Astrocyte of the spinal cord (primary cell): ENCODE measurements around the gene ARL8A.

ENCODE experiments used
- DNase-seq: peaks from one replicate; pipeline ENCODE4 v3.0.0; 2011; ENCODE audit warnings: low read depth, low spot score
- H3K4me3 ChIP-seq: 2 replicates; pipeline ENCODE4 v1.5.1; 2011; ENCODE audit warnings: low read depth, mild to moderate bottlenecking, low read length, moderate library complexity
- CTCF ChIP-seq: IDR thresholded peaks from 2 replicates; pipeline ENCODE4 v1.5.1; 2012; ENCODE audit warnings: low read depth, mild to moderate bottlenecking, low read length, inconsistent platforms
- in situ Hi-C: cut with HindIII; loops from 2 replicates; pipeline ENCODE4 v1.10.0; 2017; ENCODE audit warnings: low sequenced_read_pairs

ARL8A gene

GRCh38 chr1:202088206-202088605, 56.3 kb downstream of the ARL8A start:
- in situ Hi-C loops = no loop called here
- no peak for DNase-seq
- TF ChIP-seq CTCF = no peak
- H3K4me3 ChIP-seq = no peak overlapping the region

GRCh38 chr1:202086579-202087350, 57.8 kb downstream of the ARL8A start:
- no peak for TF ChIP-seq CTCF
- DNase-seq = no peak
- in situ Hi-C loops = no loop called here
- H3K4me3 ChIP-seq = no peak overlapping the region

GRCh38 chr1:202085682-202086373, 58.7 kb downstream of the ARL8A start:
- TF ChIP-seq CTCF = no peak
- no peak for DNase-seq

DNA sequence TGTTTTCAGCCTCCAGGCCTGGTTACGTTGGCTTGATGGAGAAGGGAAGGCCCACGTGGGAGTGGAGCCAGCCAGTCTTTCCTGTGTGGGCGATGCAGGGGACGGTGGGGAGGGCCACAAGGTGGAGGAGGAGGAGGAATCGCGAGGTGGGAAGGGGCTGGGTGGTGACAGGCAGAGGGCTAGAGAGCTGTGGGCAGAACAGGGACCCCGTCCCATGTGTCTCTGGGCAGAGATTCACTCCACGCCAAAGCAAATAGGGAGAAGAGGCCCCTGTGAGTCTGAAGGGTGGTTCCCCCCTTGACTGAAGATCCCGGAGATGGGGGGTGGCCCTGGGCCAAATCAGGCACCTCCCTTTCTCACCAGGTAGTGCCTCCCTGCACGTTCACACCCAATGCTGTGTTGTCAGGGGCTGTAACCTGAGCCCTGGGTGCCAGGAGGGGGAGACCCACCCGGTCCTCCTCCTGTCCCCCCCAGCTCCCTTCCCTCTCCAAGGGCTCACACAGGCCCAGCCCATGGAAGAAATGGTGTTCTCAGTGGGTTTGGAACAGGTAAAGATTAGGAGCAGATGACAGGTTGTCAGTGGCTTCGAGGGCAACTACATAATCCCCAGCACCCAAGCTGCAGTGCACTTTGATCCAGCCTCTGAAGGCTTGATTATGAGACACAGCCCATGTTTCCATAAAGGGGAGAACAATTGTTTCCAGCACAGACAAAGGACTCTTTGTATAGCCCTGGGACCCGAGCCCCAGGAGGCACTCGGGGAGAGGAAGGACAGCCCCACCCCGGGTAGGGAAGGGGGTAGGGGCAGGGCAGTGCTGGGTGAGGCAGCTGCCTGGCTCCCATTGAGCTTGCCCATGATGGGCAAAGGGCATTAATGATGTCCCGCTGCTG, 59.5 kb downstream of the ARL8A start:
- no peak overlapping the region for H3K4me3 ChIP-seq
- DNase-seq = no peak
- in situ Hi-C loops = no loop called here
- no peak for TF ChIP-seq CTCF

More at GRCh38 chr1:202085682-202086373, 58.7 kb downstream of the ARL8A start:
- in situ Hi-C loops = no loop called here
- no peak overlapping the region for H3K4me3 ChIP-seq
